GM12801 (cell line): ENCODE results near the gene SPRR1A.

Source experiments
- TF ChIP-seq, protein P1 (sequence below): IDR thresholded peaks from one replicate; pipeline ENCODE4 v1.5.1; 2011; ENCODE audit warnings: control low read depth; ENCODE audit not compliant: insufficient read length; ENCODE audit errors: extremely low read depth

The SPRR1A gene

DNA sequence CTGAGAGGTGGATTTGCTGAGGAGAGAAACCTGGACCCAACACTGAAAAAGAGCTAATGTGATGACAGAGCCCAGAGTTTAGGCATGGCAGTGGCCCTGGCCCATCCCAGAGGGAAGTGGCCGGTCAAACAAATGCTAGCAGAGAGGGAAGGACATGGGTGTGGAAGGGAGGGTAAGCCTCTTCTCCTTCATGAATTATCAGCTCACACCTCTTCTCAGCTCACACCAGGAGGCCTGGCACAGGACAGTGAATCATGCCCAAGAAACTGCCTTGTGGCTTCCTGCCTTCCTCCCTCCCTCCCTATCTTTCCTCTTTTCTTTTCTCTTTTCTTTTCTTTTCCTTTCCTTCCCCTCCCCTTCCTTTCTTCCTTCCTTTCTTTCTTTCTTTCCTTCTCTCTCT lies 16.4 kb downstream of the SPRR1A start:
- TF ChIP-seq, protein P1, sequence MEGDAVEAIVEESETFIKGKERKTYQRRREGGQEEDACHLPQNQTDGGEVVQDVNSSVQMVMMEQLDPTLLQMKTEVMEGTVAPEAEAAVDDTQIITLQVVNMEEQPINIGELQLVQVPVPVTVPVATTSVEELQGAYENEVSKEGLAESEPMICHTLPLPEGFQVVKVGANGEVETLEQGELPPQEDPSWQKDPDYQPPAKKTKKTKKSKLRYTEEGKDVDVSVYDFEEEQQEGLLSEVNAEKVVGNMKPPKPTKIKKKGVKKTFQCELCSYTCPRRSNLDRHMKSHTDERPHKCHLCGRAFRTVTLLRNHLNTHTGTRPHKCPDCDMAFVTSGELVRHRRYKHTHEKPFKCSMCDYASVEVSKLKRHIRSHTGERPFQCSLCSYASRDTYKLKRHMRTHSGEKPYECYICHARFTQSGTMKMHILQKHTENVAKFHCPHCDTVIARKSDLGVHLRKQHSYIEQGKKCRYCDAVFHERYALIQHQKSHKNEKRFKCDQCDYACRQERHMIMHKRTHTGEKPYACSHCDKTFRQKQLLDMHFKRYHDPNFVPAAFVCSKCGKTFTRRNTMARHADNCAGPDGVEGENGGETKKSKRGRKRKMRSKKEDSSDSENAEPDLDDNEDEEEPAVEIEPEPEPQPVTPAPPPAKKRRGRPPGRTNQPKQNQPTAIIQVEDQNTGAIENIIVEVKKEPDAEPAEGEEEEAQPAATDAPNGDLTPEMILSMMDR: no peak

DNA sequence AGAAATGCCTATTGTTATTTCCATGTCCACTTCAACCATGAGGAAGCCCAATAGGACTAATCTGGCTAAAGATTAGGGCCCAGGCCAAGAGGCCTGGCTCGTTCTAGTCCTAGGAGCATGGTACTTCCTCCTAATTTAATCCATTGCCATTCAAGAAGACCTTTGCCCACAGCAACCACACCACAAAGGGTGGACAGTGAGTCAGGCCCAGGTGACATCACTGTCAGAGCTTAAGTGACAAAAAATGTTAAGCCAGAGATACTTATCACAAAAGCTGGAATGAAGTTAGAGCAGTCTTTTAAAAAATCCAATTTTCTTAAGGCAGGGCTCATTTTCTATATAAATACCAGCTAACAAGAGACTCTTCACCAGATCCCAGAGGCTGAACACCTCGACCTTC lies 17.5 kb downstream of the SPRR1A start, which contains the start of gene SPRR3:
Gene SPRR3, plus strand, starts transcription at position 368 of the 400 bp plus-strand sequence. CDS start 1,272 bp downstream, outside the sequence.
- TF ChIP-seq, protein P1: no peak

DNA sequence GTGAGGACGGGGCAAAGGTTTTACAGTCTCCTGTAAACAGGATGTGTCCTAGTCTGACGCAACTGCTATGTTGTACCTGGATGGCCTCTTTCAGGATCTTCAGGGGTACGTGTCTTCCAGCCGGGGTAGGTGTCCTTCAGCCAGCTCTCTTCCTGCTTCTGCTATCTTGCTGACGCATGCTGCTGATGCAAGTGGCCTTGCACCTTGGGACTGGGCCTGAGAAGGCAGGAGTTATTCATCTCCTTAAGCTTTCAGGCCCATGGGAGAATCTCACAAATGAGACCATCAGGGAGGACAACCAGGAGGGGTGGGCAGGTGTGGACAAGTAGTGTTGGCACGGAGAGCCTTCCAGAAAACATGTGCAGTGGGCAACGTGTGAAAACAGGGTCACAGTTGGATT lies 39.2 kb downstream of the SPRR1A start:
- TF ChIP-seq, protein P1: no peak

DNA sequence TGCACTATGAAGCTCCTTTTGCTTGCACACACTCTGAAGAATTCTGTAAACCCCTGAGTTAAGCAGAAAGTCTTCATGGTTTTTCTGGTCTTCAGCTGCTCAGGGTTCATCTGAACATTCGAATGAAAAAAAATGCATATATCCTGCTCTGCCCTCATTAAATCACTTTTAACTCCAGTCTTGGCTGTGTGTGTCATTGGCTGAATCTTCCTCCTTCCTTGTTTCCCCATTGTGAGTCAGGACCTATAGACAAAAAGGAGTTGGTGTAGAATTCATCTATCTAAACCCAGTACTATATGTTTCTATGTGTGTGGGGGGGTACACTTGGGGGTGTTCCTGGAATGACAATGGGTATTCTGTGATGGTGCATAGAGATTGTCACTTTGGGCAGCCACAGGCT lies 40.5 kb downstream of the SPRR1A start:
- TF ChIP-seq, protein P1: no peak

DNA sequence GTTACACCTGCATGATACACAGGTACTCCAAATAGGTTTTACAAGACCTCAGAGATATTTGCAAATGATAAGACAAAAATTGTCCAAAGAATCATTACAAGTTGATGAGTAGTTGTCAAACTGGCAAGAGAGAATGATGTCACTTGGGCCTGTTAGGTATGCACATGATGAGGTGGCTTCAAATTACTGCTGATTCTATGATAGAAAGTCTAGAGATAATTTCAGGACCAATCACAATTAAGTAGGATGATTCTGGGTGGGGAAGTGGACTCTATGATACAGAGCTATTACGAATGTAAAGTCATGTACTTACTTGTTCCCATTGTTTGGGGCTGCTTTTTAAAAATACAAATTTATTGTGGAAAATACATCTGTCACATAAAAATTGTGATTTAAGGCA lies 41.9 kb downstream of the SPRR1A start:
- TF ChIP-seq, protein P1: no peak

DNA sequence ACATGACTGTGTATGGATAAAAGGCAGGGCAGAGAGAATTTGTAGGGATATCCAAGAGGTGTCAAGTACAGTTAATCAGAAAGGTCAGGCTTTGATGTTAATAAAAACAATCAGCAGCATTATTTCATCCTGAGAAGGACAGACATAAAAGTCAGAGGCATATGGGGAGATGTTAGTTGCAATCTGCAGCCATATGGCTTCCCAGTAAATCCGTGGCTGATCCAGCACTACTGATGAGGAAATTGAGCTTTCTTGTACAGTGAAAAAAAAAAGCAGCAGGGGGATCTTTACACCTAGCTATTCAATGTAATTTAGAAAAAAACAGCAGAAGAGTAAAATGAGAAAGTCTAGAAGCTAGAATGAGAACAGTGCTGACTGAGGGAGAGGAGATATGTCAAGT lies 44.9 kb downstream of the SPRR1A start:
- TF ChIP-seq, protein P1: no peak

DNA sequence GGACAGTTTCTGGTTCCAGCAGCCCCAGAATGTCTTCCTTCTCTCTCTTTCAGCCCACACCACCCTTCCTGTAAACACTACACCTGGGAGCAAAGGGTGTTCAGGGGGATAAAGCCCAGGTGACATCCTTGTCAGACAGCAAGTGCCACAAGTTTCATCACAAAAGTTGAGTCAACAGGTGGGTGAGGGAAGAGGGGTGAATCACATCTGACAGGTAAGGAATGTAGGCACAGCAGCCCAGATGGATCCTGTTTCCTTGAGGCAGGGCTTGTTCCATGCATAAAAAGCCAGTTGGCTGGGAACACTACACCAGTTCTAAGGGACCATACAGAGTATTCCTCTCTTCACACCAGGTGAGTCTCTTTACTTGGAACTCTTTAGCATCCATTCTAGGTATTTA lies 47.0 kb downstream of the SPRR1A start, which contains the start of gene SPRR1B:
Gene SPRR1B, plus strand, starts transcription at position 309 of the 400 bp plus-strand sequence. CDS start 1,143 bp downstream, outside the sequence.
- TF ChIP-seq, protein P1: no peak
